GM10248 (cell line): Measurements from ENCODE around the gene UBR2.
A peak's percentile ranks its signal among the peaks of the same experiment; 100 is the strongest.

Source experiments
- CTCF ChIA-PET: fragments of 300-600 bp; sonication (Branson Sonifier 250); formaldehyde crosslinking; extraction: SDS; loops from one replicate; lab custom pipeline; 2021; ENCODE audit warnings: antibody characterized with exemption; lab: Yijun Ruan, JAX
- POLR2A ChIA-PET: fragments of 350-650 bp; sonication (Branson Sonifier 250); formaldehyde crosslinking; extraction: SDS; loops from one replicate; lab custom pipeline; 2020; ENCODE audit warnings: antibody characterized with exemption; lab: Yijun Ruan, JAX
- DNase-seq: peaks from one replicate; pipeline ENCODE4 v3.0.0; 2012; ENCODE audit errors: extremely low spot score
- TF ChIP-seq, protein P1 (sequence below): IDR thresholded peaks from 2 replicates; pipeline ENCODE4 v1.5.1; 2012; ENCODE audit warnings: mild to moderate bottlenecking, low read depth; ENCODE audit errors: extremely low read depth, missing control alignments, control extremely low read depth

UBR2 gene

GRCh38 chr6:42637681-42638080 lies 73.9 kb downstream of the UBR2 start:
- CTCF ChIA-PET = interaction anchor here (0.9 to 2.3 kb wide), 3 partner anchors 8 to 24 kb away, joined by 3 to 6 read pairs (median 3); no protein-coding TSS in a partner anchor
- POLR2A ChIA-PET = no interaction called here

DNA sequence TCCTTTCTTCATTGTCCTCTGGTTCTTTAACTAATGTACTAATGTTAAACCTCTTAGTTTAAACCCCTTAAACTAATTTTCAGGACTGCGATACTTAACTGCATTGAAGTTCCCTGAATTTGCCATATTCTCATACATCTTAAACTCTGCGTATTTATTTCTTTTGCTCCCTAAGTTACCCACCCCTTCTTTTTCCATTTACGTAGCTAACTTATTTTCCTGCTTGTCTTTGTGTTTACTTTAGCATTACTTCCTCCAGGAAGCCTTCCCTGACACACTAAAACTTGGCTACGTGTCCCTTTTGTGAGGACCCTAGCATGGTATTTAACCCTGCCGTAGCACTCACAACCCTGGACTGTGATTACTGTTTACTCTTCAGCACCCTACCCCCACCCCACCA lies 79.0 kb downstream of the UBR2 start:
- TF ChIP-seq, protein P1, sequence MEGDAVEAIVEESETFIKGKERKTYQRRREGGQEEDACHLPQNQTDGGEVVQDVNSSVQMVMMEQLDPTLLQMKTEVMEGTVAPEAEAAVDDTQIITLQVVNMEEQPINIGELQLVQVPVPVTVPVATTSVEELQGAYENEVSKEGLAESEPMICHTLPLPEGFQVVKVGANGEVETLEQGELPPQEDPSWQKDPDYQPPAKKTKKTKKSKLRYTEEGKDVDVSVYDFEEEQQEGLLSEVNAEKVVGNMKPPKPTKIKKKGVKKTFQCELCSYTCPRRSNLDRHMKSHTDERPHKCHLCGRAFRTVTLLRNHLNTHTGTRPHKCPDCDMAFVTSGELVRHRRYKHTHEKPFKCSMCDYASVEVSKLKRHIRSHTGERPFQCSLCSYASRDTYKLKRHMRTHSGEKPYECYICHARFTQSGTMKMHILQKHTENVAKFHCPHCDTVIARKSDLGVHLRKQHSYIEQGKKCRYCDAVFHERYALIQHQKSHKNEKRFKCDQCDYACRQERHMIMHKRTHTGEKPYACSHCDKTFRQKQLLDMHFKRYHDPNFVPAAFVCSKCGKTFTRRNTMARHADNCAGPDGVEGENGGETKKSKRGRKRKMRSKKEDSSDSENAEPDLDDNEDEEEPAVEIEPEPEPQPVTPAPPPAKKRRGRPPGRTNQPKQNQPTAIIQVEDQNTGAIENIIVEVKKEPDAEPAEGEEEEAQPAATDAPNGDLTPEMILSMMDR = no peak
- no peak for DNase-seq
- ChIA-PET CTCF (interaction anchor here (1.3 kb wide), 1 partner anchor 10 kb away, joined by 3 read pairs; no protein-coding TSS in a partner anchor), POLR2A (no interaction called here)

More at GRCh38 chr6:42637681-42638080, 73.9 kb downstream of the UBR2 start:
- DNase-seq = peak; percentile 21
- TF ChIP-seq, protein P1 = no peak

GRCh38 chr6:42644211-42644610 lies 80.4 kb downstream of the UBR2 start:
- CTCF ChIA-PET = interaction anchor here (1.3 kb wide), 1 partner anchor 167 kb away, joined by 3 read pairs; no protein-coding TSS in a partner anchor
- TF ChIP-seq, protein P1 = no peak
- DNase-seq = no peak
- POLR2A ChIA-PET = no interaction called here

GRCh38 chr6:42652024-42652746 lies 88.4 kb downstream of the UBR2 start:
- TF ChIP-seq, protein P1 = no peak
- CTCF ChIA-PET = interaction anchor here (1.1 to 2.8 kb wide), 2 partner anchors 9 to 10 kb away, joined by 3 to 12 read pairs; no protein-coding TSS in a partner anchor
- POLR2A ChIA-PET = no interaction called here
- no peak for DNase-seq

DNA sequence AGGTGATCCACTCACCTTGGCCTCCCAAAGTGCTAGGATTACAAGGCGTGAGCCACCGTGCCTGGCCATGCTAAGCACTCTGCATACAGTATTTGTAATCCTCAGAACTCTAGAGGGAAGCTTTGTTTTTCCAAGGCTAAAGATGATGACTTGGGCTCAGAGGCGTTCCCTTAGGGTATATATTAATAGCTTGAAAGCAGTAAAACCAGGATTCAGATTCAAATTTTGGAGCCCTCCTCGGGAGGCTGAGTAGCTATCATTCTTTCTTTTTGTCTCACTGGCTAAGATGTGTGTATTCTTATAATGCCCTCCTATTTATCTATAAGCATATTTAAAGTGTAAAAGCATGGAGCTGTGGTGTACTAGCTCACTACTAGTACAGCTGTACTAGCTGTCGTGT lies 90.0 kb downstream of the UBR2 start:
- TF ChIP-seq, protein P1 = no peak
- no peak for DNase-seq
- POLR2A ChIA-PET = no interaction called here
- CTCF ChIA-PET = interaction anchor here (0.8 to 3.4 kb wide), 4 partner anchors 9 to 228 kb away, joined by 3 to 11 read pairs (median 4); no protein-coding TSS in a partner anchor

DNA sequence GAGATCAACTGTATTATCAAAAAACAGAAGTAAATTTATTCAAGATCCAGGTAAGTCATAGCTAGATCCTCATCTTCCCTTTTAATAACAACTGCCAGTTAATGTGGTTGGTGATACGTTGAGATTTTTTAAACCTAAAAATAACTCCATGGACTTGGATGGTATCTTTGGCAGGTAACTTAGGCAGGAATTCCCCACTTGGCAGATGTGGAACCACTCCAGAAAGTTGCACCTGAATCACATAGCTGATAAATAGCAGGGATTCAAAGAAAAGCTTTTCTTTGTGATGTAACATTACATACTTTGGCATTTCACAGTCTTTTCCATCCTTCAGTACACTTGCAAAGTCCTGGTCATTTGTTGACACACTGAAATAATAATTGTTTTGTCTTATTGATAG lies 96.0 kb downstream of the UBR2 start:
- DNase-seq = no peak
- ChIA-PET POLR2A (no interaction called here), CTCF (interaction anchor here (0.8 to 1.4 kb wide), 5 partner anchors 10 to 215 kb away, joined by 3 to 5 read pairs (median 3); no protein-coding TSS in a partner anchor)
- TF ChIP-seq, protein P1 = no peak
